ENCODE data around the gene TLL2. TPM values are rescaled to one million over a fixed set of nuclear protein-coding genes. Genes with fewer than 3 reads are reported as not detected.

The TLL2 gene
- total RNA-seq, 1 donor, result not detected

DNA sequence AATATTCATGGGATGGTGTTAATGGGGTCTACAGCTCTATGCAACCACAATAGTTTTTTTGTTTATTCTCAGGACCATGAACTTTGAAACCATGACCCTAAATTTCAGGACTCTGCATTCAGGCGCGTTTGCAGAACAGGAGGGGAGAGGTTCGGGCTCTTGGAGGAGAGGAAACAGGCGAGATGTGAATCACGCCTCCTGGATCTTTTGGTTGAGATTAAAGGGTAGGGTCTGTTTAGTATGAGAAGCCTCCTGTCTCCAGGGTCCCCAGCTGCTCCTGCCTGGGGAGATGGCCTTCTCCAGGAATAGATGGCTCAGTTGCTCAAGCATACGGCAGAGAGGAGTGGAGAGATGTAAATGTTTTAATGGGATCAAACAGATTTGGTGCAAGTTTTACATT lies 18.2 kb downstream of the TLL2 start:
- Histone ChIP-seq H3K9me3 (ENCODE audit: low read depth, low read length) (no peaks in the 10 kb centered on the region), H3K27me3 (ENCODE audit: insufficient read depth, low read length) (peaks cover 3% of the 10 kb centered on the region), H3K4me3 (ENCODE audit: low read length) (no peak overlapping the region), H3K4me1 (ENCODE audit: insufficient read depth, low read length) (no peaks in the 10 kb centered on the region)

DNA sequence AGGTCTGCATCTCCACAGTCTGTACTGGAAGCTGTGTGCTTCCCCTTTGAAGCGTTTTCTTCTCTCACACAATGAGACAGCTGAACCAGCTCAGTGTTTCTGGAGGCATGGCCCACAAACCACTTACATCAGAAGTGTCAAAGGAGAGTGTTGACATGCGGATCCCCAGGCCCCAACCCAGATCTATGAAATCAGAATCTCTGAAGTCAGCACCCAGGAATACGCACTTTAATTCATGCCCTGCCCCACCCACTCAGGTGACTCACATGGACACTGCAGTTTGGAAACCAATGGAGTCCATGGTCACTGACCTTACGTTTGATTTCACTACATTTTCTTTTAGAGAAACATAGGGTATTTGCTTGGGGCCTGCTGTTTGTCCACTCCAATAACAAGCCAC lies 19.0 kb downstream of the TLL2 start:
- peaks cover 3% of the 10 kb centered on the region for H3K27me3 ChIP-seq (ENCODE audit: insufficient read depth, low read length)
- H3K4me1 ChIP-seq (ENCODE audit: insufficient read depth, low read length), result no peaks in the 10 kb centered on the region
- no peaks in the 10 kb centered on the region for H3K9me3 ChIP-seq (ENCODE audit: low read depth, low read length)
- H3K4me3 ChIP-seq (ENCODE audit: low read length), result no peak overlapping the region

GRCh38 chr10:96493871-96494525 lies 19.7 kb downstream of the TLL2 start:
- Histone ChIP-seq H3K27me3 (ENCODE audit: insufficient read depth, low read length) (peaks cover 3% of the 10 kb centered on the region), H3K4me1 (ENCODE audit: insufficient read depth, low read length) (no peaks in the 10 kb centered on the region), H3K9me3 (ENCODE audit: low read depth, low read length) (no peaks in the 10 kb centered on the region), H3K4me3 (ENCODE audit: low read length) (no peak overlapping the region)

GRCh38 chr10:96493254-96493653 lies 20.5 kb downstream of the TLL2 start:
- Histone ChIP-seq H3K27me3 (ENCODE audit: insufficient read depth, low read length) (no peaks in the 10 kb centered on the region), H3K4me3 (ENCODE audit: low read length) (no peak overlapping the region), H3K4me1 (ENCODE audit: insufficient read depth, low read length) (no peaks in the 10 kb centered on the region)

DNA sequence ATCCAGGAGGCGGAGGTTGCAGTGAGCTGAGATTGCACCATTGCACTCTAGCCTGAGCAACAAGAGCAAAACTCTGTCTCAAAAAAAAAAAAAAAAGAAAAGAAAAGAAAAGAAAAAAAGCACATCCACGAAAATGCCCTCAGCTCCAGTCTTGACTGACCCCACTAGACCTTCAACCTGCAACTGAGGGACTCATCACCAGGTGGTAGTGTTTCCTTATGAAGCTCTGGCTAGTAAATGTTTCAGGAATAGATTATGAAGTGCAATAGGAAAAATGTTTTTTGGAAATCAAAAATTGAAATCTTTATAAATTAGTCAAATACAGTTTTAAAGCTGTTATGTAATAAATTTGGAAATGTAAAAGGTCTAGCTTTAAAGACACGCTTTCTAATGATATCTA lies 22.4 kb downstream of the TLL2 start:
- Histone ChIP-seq H3K27me3 (ENCODE audit: insufficient read depth, low read length) (no peaks in the 10 kb centered on the region), H3K4me3 (ENCODE audit: low read length) (no peak overlapping the region), H3K9me3 (ENCODE audit: low read depth, low read length) (no peaks in the 10 kb centered on the region), H3K4me1 (ENCODE audit: insufficient read depth, low read length) (no peaks in the 10 kb centered on the region)

More at GRCh38 chr10:96493254-96493653, 20.5 kb downstream of the TLL2 start:
- no peaks in the 10 kb centered on the region for H3K9me3 ChIP-seq (ENCODE audit: low read depth, low read length)

DNA sequence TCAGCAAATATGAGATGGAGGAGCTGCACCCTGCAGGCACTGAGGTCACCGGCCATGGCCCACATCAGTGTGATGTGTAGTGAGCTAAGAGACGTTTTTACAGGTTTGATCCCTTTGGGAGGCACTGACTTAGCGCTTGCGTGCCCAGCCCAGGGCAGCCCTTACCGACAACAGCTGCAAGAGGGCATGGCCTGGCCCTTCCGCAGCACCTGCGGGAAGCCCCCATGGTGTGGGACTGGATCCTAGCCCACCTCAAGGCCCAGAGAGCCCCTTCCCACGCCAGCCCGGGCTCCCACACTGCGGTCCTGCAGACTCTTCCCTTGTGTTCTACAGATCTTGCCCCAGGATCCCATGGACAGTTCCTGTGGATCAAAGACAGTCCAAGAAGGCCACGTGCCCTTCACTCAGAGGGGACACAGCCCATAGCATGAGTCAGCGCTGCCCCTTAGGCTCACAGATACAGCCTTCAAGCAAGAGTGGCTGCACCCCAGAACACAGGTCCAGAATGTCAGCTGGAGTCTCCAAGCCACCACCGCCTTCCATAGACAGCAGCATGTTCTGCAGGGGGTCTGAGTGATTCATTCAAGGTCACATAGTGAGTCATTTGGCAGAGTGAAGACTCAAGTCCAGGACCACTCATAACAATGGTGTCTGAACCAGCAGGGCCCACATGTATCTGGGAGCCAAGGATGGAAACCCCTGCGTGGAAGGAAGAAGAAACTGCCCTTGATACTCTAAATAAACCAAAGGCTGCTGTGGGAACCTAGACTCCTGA lies 25.4 kb downstream of the TLL2 start:
- H3K4me3 ChIP-seq (ENCODE audit: low read length), result no peak overlapping the region
- no peaks in the 10 kb centered on the region for H3K9me3 ChIP-seq (ENCODE audit: low read depth, low read length)
- H3K4me1 ChIP-seq (ENCODE audit: insufficient read depth, low read length), result no peaks in the 10 kb centered on the region
- H3K27me3 ChIP-seq (ENCODE audit: insufficient read depth, low read length), result no peaks in the 10 kb centered on the region

GRCh38 chr10:96482815-96483588 lies 30.7 kb downstream of the TLL2 start:
- no peak overlapping the region for H3K4me3 ChIP-seq (ENCODE audit: low read length)
- H3K27me3 ChIP-seq (ENCODE audit: insufficient read depth, low read length), result peaks cover 2% of the 10 kb centered on the region
- no peaks in the 10 kb centered on the region for H3K4me1 ChIP-seq (ENCODE audit: insufficient read depth, low read length)

GRCh38 chr10:96478355-96478754 lies 35.4 kb downstream of the TLL2 start:
- Histone ChIP-seq H3K4me1 (ENCODE audit: insufficient read depth, low read length) (no peaks in the 10 kb centered on the region), H3K9me3 (ENCODE audit: low read depth, low read length) (no peaks in the 10 kb centered on the region), H3K4me3 (ENCODE audit: low read length) (no peak overlapping the region), H3K27me3 (ENCODE audit: insufficient read depth, low read length) (peaks cover 2% of the 10 kb centered on the region)

More at GRCh38 chr10:96482815-96483588, 30.7 kb downstream of the TLL2 start:
- H3K9me3 ChIP-seq (ENCODE audit: low read depth, low read length), result no peaks in the 10 kb centered on the region

DNA sequence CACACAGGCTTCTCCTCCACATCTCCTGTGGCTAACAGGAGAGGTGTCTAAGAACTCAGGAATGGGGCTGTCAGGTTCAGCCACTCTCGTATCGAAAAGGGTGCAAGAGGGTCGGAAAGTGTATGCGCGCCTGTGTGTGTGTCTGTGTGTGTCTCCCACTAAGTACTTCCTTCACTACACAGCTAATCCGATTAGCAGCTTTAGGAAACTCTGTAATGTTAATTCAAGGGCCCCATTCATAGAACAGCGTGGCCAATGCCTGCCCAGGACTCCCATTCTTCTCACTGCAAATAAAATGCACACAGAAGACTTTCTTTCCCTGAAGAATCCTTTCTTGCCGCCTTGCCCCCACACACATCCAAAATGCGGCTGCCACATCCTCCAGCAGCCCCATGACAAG lies 39.9 kb downstream of the TLL2 start:
- no peaks in the 10 kb centered on the region for H3K27me3 ChIP-seq (ENCODE audit: insufficient read depth, low read length)
- no peak overlapping the region for H3K4me3 ChIP-seq (ENCODE audit: low read length)
- no peaks in the 10 kb centered on the region for H3K4me1 ChIP-seq (ENCODE audit: insufficient read depth, low read length)
- no peaks in the 10 kb centered on the region for H3K9me3 ChIP-seq (ENCODE audit: low read depth, low read length)

DNA sequence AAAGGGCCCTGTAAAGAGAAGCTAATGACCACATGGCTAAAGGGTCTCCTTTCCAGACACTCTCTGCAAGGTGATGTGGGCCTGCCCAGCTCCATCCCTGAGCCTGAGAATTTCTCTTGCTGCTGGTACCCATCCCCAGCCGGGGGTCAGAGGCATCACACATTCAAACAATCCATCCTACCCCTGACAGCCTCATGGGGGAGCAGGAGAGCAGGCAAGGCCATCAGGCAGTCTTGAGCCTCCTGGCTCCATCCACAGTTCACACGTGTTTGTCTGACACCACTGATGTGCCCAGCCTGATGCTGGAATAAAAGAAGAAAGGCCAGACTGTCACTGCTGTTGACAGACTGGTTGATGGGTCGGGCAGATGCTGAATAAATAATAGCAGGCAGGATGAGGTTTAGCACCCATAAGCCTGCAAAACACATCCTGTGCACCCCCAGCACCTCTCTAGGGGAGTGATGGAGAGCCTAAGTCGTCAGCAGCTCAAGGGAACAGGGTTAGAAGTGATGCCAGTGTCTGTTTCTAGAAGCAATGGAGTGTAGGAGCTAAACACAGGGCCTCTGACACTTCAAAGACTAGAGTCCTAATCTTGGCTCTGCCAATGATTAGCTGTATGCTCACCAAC lies 43.5 kb downstream of the TLL2 start:
- H3K27me3 ChIP-seq (ENCODE audit: insufficient read depth, low read length), result no peaks in the 10 kb centered on the region
- no peaks in the 10 kb centered on the region for H3K9me3 ChIP-seq (ENCODE audit: low read depth, low read length)
- H3K4me3 ChIP-seq (ENCODE audit: low read length), result no peak overlapping the region
- H3K4me1 ChIP-seq (ENCODE audit: insufficient read depth, low read length), result no peaks in the 10 kb centered on the region

DNA sequence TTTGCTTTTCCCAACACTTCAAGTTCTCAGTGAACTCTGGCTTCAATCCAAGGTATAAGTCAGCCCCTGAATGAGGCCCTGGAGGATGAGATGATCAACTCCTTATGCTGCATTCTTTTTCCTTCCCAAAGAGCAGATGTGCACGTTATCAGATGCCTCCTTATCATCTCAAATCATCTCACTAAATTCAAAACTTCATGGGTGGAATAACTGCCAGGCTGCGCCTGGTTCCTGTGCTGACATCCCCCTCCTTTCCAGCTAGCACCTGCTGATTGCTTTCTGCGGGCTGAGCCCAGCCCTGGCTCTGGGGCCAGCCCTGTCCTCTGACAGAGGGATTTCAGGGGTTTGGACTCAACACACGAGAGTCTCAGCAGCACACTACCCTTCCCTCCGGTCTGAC lies 44.9 kb downstream of the TLL2 start:
- no peak overlapping the region for H3K4me3 ChIP-seq (ENCODE audit: low read length)
- no peaks in the 10 kb centered on the region for H3K9me3 ChIP-seq (ENCODE audit: low read depth, low read length)
- H3K27me3 ChIP-seq (ENCODE audit: insufficient read depth, low read length), result no peaks in the 10 kb centered on the region
- H3K4me1 ChIP-seq (ENCODE audit: insufficient read depth, low read length), result no peaks in the 10 kb centered on the region

DNA sequence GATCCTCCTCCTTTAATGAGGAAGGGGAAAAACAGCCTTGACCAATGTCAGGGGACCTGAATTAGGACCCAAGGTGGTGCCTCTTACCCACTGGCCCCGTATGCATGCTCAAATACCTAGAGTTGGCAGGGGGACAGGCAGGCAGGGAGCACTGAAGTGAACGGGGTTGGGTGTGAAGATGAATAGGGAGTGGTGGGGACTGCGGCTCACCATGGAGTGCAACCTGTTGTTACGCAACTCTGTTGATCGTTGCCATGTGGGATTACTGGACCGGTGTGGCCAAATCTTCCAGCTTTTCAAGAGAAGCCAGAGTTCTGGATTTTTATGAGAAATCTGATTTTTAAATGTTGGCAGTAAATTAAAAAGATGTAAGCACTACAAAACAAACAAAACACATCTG lies 48.1 kb downstream of the TLL2 start:
- H3K27me3 ChIP-seq (ENCODE audit: insufficient read depth, low read length), result no peaks in the 10 kb centered on the region
- H3K9me3 ChIP-seq (ENCODE audit: low read depth, low read length), result no peaks in the 10 kb centered on the region
- no peak overlapping the region for H3K4me3 ChIP-seq (ENCODE audit: low read length)
- H3K4me1 ChIP-seq (ENCODE audit: insufficient read depth, low read length), result no peaks in the 10 kb centered on the region

DNA sequence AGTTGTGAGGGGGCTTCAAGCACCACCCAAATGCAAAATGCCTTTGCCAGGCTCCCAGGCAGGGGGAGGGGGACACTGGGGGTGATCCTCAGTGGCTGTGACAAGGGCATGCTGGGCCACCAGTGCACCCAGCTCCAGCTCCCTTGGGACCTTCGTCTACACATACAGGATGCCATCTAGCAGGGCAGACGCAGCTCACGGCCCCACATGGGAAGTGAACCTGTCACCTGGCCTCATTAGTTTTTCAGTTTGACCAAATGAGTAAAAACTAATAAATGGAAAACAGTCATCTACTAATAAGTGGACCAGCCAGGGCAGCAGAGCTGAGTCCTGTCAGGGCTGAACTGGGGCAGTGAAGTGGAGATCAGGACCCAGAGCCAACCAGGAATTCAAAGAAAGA lies 50.2 kb downstream of the TLL2 start:
- no peaks in the 10 kb centered on the region for H3K4me1 ChIP-seq (ENCODE audit: insufficient read depth, low read length)
- no peaks in the 10 kb centered on the region for H3K9me3 ChIP-seq (ENCODE audit: low read depth, low read length)
- no peaks in the 10 kb centered on the region for H3K27me3 ChIP-seq (ENCODE audit: insufficient read depth, low read length)
- H3K4me3 ChIP-seq (ENCODE audit: low read length), result no peak overlapping the region

DNA sequence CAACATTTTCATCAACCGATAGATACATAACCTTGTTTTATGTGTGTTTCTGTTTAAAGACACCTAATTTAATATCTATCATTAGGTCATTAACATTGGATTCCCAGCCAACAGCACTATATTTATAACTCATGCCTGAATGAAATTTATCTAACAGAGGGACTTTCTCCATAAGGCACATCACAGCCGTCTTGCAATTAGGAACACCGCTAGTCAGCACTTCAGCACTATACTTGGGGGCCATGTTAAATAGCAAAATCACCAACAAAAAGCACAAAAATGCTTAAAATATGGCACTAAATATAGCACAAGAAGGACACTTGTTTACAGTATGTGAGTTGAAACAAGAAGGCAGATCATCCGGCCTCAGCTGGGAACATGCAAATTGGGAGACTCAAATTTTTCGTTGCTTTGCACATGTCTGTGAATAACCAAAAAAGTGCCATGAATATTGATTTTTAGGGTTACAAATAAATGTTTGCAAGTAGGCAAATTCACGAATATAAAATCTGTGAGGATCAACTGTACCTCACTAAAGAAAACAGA lies 51.0 kb downstream of the TLL2 start:
- Histone ChIP-seq H3K4me3 (ENCODE audit: low read length) (no peak overlapping the region), H3K27me3 (ENCODE audit: insufficient read depth, low read length) (no peaks in the 10 kb centered on the region), H3K9me3 (ENCODE audit: low read depth, low read length) (no peaks in the 10 kb centered on the region), H3K4me1 (ENCODE audit: insufficient read depth, low read length) (no peaks in the 10 kb centered on the region)

DNA sequence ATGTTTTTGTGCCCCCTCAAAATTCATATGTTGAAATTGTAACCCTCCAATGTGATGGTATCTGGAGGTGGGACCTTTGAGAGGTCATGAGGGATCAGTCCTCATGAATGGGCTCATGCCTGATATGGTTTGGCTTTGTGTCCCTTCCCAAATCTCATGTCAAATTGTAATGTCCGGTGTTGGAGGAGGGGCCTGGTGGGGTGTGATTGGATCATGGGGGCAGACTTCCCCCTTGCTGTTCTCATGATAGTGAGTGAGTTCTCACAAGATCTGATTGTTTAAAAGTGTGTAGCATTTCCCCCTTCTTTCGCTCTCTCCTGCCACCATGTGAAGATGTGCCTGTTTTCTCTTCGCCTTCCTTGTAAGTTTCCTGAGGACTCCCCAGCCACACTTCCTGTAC lies 53.4 kb downstream of the TLL2 start:
- Histone ChIP-seq H3K4me1 (ENCODE audit: insufficient read depth, low read length) (no peaks in the 10 kb centered on the region), H3K27me3 (ENCODE audit: insufficient read depth, low read length) (no peaks in the 10 kb centered on the region), H3K4me3 (ENCODE audit: low read length) (no peak overlapping the region), H3K9me3 (ENCODE audit: low read depth, low read length) (no peaks in the 10 kb centered on the region)
